ENCODE data around the gene MCM9.

- TF ChIP-seq FOXP2 (optimal IDR thresholded peaks at IDR 0.05; ENCODE audit: borderline replicate concordance, extremely low read depth, extremely low read length, insufficient read depth) (no peak), SIN3A (IDR thresholded peaks at IDR 0.05; ENCODE audit: borderline replicate concordance, insufficient read depth, low read length) (no peak), POLR2AphosphoS5 (IDR thresholded peaks at IDR 0.05; ENCODE audit: low read depth, low read length) (no peak), TAF1 (IDR thresholded peaks at IDR 0.05; ENCODE audit: borderline replicate concordance, insufficient read depth, low read length) (no peak), REST (IDR thresholded peaks at IDR 0.05; ENCODE audit: insufficient read depth in 1 of 2, low read depth in 2 of 2, low read length in 2 of 2) (no peak)
Measured at GRCh38 chr6:118932421-118932820, 2.5 kb downstream of the MCM9 start.
